GM12892 (cell line): Measurements from ENCODE around the gene U2AF2.

Experiments
- DNase-seq: peaks from one replicate; pipeline ENCODE4 v3.0.0; 2011; ENCODE audit not compliant: insufficient read length
- FAIRE-seq: peaks from 2 replicates; lab custom pipeline; 2011; peaks lifted over from hg19 to GRCh38; lab: Jason Lieb, UNC
- POLR2A ChIP-seq: IDR thresholded peaks from 2 replicates; pipeline ENCODE4 v1.6.1; 2011; ENCODE audit warnings: low read depth, low read length, control low read depth
- POLR2AphosphoS5 ChIP-seq: IDR thresholded peaks from 2 replicates; pipeline ENCODE4 v1.6.1; 2011; ENCODE audit warnings: low read depth, low read length, control low read depth
- TAF1 ChIP-seq: IDR thresholded peaks from 2 replicates; pipeline ENCODE4 v1.6.1; 2011; ENCODE audit warnings: low read depth, mild to moderate bottlenecking, control low read depth, low read length, borderline replicate concordance

The U2AF2 gene

GRCh38 chr19:55645512-55645881, 9.3 kb upstream of the U2AF2 start:
- no peak for FAIRE-seq

GRCh38 chr19:55646889-55647731, 7.7 kb upstream of the U2AF2 start:
- peak; percentile 27 for FAIRE-seq
- DNase-seq: no peak
- TF ChIP-seq POLR2AphosphoS5: no peak
- no peak for TF ChIP-seq POLR2A
- no peak for TF ChIP-seq TAF1

More at GRCh38 chr19:55645512-55645881, 9.3 kb upstream of the U2AF2 start:
- no peak for DNase-seq
- TF ChIP-seq TAF1 (no peak), POLR2AphosphoS5 (no peak), POLR2A (no peak)

GRCh38 chr19:55647732-55648584, 6.9 kb upstream of the U2AF2 start, which contains the start of gene CCDC106:
CCDC106 (plus strand) TSS chr19:55648212; CDS start chr19:55649047, 835 bp downstream.
- TF ChIP-seq TAF1 (no peak), POLR2A (no peak), POLR2AphosphoS5 (no peak)
- FAIRE-seq (peak; percentile 97), DNase-seq (no peak)

- TF ChIP-seq POLR2A: peak; percentile 20; the same call in 1 of the 2 replicates
- no peak for TF ChIP-seq POLR2AphosphoS5
- FAIRE-seq (no peak), DNase-seq (no peak)
Observed at GRCh38 chr19:55648585-55649267, 6.1 kb upstream of the U2AF2 start.

- DNase-seq: no peak
- no peak for TF ChIP-seq POLR2A
- no peak for TF ChIP-seq TAF1
- TF ChIP-seq POLR2AphosphoS5: no peak
- FAIRE-seq: peak; percentile 17
Observed at GRCh38 chr19:55649268-55650125, 5.3 kb upstream of the U2AF2 start.

GRCh38 chr19:55650126-55650557, 4.7 kb upstream of the U2AF2 start:
- DNase-seq (no peak), FAIRE-seq (peak; percentile 44)
- TF ChIP-seq TAF1 (no peak), POLR2AphosphoS5 (no peak), POLR2A (no peak)

- no peak for DNase-seq
- FAIRE-seq: no peak
- TF ChIP-seq POLR2A (no peak), TAF1 (no peak), POLR2AphosphoS5 (no peak)
Observed at GRCh38 chr19:55650602-55651230, 4.1 kb upstream of the U2AF2 start.

- no peak for DNase-seq
- no peak for FAIRE-seq
- TF ChIP-seq TAF1: no peak
- TF ChIP-seq POLR2AphosphoS5: no peak
- no peak for TF ChIP-seq POLR2A
Observed at GRCh38 chr19:55651236-55651635, 3.6 kb upstream of the U2AF2 start.

GRCh38 chr19:55652311-55653128, 2.3 kb upstream of the U2AF2 start:
- DNase-seq: no peak
- FAIRE-seq: no peak
- TF ChIP-seq TAF1 (no peak), POLR2A (no peak), POLR2AphosphoS5 (no peak)
